ENCODE data around the gene TUBGCP2. TPM values are rescaled to one million over a fixed set of nuclear protein-coding genes. Genes with fewer than 3 reads are reported as not detected.

Gene TUBGCP2
- total and polyA plus RNA-seq, 4 donors, result 35.0 to 81.4 (median 58.1) TPM

GRCh38 chr10:133353202-133353959 is 44.7 kb upstream of the TUBGCP2 start:
- H3K27me3 ChIP-seq (ENCODE audit: control insufficient read depth, insufficient read depth, low read length), result peaks cover 2% of the 10 kb centered on the region
- H3K27ac ChIP-seq (ENCODE audit: low read depth, low read length), result no peak overlapping the region
- peaks cover 19% of the 10 kb centered on the region for H3K36me3 ChIP-seq (ENCODE audit: control insufficient read depth, insufficient read depth, low read length)
- peaks cover 27% of the 10 kb centered on the region for H3K4me1 ChIP-seq (ENCODE audit: control insufficient read depth, insufficient read depth, low read length)
- 84% methylated on average over 14 of the region's 16 CpGs for WGBS (ENCODE audit: insufficient coverage)
- H3K4me3 ChIP-seq (ENCODE audit: low read depth, low read length), result no peak overlapping the region
- no peaks in the 10 kb centered on the region for H3K9me3 ChIP-seq (ENCODE audit: control insufficient read depth, insufficient read depth, low read length)
- no peak for DNase-seq (ENCODE audit: low read depth in 4 of 6, low spot score in 6 of 6)

GRCh38 chr10:133351408-133352318 is 43.0 kb upstream of the TUBGCP2 start:
- peaks cover 19% of the 10 kb centered on the region for H3K36me3 ChIP-seq (ENCODE audit: control insufficient read depth, insufficient read depth, low read length)
- peaks cover 2% of the 10 kb centered on the region for H3K27me3 ChIP-seq (ENCODE audit: control insufficient read depth, insufficient read depth, low read length)
- 67% methylated on average over 24 of the region's 24 CpGs for WGBS (ENCODE audit: insufficient coverage)
- H3K4me1 ChIP-seq (ENCODE audit: control insufficient read depth, insufficient read depth, low read length), result peaks cover 23% of the 10 kb centered on the region
- no peak overlapping the region for H3K4me3 ChIP-seq (ENCODE audit: low read depth, low read length)
- H3K9me3 ChIP-seq (ENCODE audit: control insufficient read depth, insufficient read depth, low read length), result no peaks in the 10 kb centered on the region
- no peak for DNase-seq (ENCODE audit: low read depth in 4 of 6, low spot score in 6 of 6)
- H3K27ac ChIP-seq (ENCODE audit: low read depth, low read length), result no peak overlapping the region

GRCh38 chr10:133350950-133351329 is 42.3 kb upstream of the TUBGCP2 start:
- H3K4me1 ChIP-seq (ENCODE audit: control insufficient read depth, insufficient read depth, low read length), result peaks cover 16% of the 10 kb centered on the region
- no peak overlapping the region for H3K27ac ChIP-seq (ENCODE audit: low read depth, low read length)
- 54% methylated on average over 13 of the region's 13 CpGs for WGBS (ENCODE audit: insufficient coverage)
- DNase-seq (ENCODE audit: low read depth in 4 of 6, low spot score in 6 of 6), result no peak
- H3K36me3 ChIP-seq (ENCODE audit: control insufficient read depth, insufficient read depth, low read length), result peaks cover 19% of the 10 kb centered on the region
- H3K27me3 ChIP-seq (ENCODE audit: control insufficient read depth, insufficient read depth, low read length), result no peaks in the 10 kb centered on the region
- H3K9me3 ChIP-seq (ENCODE audit: control insufficient read depth, insufficient read depth, low read length), result no peaks in the 10 kb centered on the region
- no peak overlapping the region for H3K4me3 ChIP-seq (ENCODE audit: low read depth, low read length)

DNA sequence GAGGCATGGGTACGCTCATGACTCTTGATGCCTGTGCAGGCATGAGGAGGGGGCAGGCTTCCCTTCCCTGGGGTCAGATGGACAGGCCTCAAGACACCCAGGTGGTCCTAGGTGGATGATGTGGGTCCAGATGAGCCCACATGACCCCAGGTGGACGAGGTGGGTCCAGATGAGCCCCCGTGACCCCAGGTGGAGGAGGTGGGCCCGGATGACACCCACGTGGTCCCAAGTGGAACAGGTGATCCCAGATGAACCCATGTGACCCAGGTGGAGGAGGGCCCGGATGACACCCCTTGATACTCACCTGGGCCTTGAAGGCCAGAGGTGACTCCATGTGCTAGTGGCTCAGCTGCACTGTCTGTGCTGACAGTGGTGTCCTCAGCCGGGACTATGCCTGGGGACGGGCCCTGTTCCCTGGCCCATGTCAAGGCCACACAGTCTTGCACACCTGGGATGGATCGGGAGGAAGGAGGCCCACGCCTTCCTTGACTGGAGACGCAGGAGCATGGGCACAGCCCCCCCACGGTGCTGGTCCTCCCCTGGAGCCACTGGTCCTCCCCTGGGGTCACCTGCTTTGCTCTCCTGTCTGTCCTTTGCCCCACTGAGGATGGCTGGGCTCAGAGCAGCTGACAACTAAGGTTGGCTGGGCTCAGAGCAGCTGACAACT is 41.7 kb upstream of the TUBGCP2 start:
- Histone ChIP-seq H3K27me3 (ENCODE audit: control insufficient read depth, insufficient read depth, low read length) (no peaks in the 10 kb centered on the region), H3K27ac (ENCODE audit: low read depth, low read length) (no peak overlapping the region), H3K36me3 (ENCODE audit: control insufficient read depth, insufficient read depth, low read length) (peaks cover 13% of the 10 kb centered on the region), H3K4me3 (ENCODE audit: low read depth, low read length) (no peak overlapping the region), H3K4me1 (ENCODE audit: control insufficient read depth, insufficient read depth, low read length) (peaks cover 11% of the 10 kb centered on the region), H3K9me3 (ENCODE audit: control insufficient read depth, insufficient read depth, low read length) (no peaks in the 10 kb centered on the region)
- WGBS (ENCODE audit: insufficient coverage), result 88% methylated on average over 12 of the region's 12 CpGs
- DNase-seq (ENCODE audit: low read depth in 4 of 6, low spot score in 6 of 6), result no peak

- WGBS (ENCODE audit: insufficient coverage), result 66% methylated on average over 8 of the region's 9 CpGs
Measured at GRCh38 chr10:133349577-133350011, 40.9 kb upstream of the TUBGCP2 start.

DNA sequence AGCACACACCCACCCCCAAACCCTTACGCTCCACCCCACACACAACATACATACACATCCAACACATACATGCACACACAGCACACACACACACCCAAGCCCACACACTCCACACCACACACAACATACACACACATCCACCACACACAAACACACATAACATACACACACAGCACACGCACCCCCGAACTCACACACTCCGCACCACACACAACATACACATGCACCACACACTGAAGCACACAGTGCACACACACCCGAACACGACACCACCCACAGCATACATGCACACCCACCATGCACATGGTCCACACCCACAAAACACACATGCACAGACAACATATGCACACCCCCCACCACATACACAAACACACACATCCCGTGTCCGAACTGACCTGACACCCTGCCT is 40.5 kb upstream of the TUBGCP2 start:
- no peak for DNase-seq (ENCODE audit: low read depth in 4 of 6, low spot score in 6 of 6)
- Histone ChIP-seq H3K27me3 (ENCODE audit: control insufficient read depth, insufficient read depth, low read length) (no peaks in the 10 kb centered on the region), H3K9me3 (ENCODE audit: control insufficient read depth, insufficient read depth, low read length) (no peaks in the 10 kb centered on the region), H3K27ac (ENCODE audit: low read depth, low read length) (no peak overlapping the region), H3K4me3 (ENCODE audit: low read depth, low read length) (no peak overlapping the region), H3K36me3 (ENCODE audit: control insufficient read depth, insufficient read depth, low read length) (peaks cover under 1% of the 10 kb centered on the region), H3K4me1 (ENCODE audit: control insufficient read depth, insufficient read depth, low read length) (peaks cover 5% of the 10 kb centered on the region)
- 89% methylated on average over 8 of the region's 8 CpGs for WGBS (ENCODE audit: insufficient coverage)

More at GRCh38 chr10:133349577-133350011, 40.9 kb upstream of the TUBGCP2 start:
- H3K27ac ChIP-seq (ENCODE audit: low read depth, low read length), result no peak overlapping the region
- H3K9me3 ChIP-seq (ENCODE audit: control insufficient read depth, insufficient read depth, low read length), result no peaks in the 10 kb centered on the region
- H3K27me3 ChIP-seq (ENCODE audit: control insufficient read depth, insufficient read depth, low read length), result no peaks in the 10 kb centered on the region
- peaks cover 5% of the 10 kb centered on the region for H3K4me1 ChIP-seq (ENCODE audit: control insufficient read depth, insufficient read depth, low read length)
- DNase-seq (ENCODE audit: low read depth in 4 of 6, low spot score in 6 of 6), result no peak
- no peak overlapping the region for H3K4me3 ChIP-seq (ENCODE audit: low read depth, low read length)
- H3K36me3 ChIP-seq (ENCODE audit: control insufficient read depth, insufficient read depth, low read length), result peaks cover 5% of the 10 kb centered on the region

DNA sequence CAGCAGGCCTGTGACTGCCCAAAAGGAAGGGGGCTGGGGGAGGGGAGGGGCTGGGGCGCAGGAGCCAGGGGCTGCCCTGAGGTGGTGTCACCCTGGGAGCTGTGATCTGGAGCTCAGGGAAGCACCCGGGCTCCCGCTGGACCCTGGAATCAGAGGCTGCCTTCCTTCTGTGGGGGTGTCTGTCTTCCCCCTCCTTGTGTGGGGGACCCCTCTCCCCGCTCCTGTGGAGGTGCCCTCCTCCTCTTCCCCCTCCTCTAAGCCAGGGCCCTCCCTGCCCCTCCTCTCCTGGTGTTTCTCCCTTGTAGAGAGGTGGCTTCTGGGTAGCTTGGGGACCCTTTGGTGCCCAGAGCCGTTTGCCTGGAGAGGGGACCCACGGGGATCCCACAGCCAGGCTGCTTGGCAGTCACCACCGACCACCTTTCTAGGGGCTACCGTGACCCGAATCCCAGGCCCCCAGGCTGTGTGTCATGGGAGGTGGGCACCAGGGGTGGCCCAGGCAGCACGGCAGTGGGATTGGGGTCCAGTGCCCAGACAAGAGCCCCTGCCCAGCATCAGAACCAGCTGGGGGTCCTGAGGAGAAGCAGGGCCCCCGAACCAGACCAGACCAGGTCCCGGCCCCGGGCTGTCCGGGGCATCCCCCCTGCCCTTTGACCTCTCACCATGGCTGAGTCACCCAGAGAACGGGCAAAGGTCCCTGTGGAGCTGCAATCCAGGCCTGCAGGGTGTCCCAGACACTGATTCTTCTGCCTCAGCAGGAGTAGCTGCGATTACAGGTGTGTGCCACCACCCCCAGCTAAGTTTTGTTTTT is 39.2 kb upstream of the TUBGCP2 start:
- no peaks in the 10 kb centered on the region for H3K27me3 ChIP-seq (ENCODE audit: control insufficient read depth, insufficient read depth, low read length)
- H3K4me3 ChIP-seq (ENCODE audit: low read depth, low read length), result no peak overlapping the region
- no peaks in the 10 kb centered on the region for H3K36me3 ChIP-seq (ENCODE audit: control insufficient read depth, insufficient read depth, low read length)
- H3K27ac ChIP-seq (ENCODE audit: low read depth, low read length), result no peak overlapping the region
- no peaks in the 10 kb centered on the region for H3K9me3 ChIP-seq (ENCODE audit: control insufficient read depth, insufficient read depth, low read length)
- peaks cover 5% of the 10 kb centered on the region for H3K4me1 ChIP-seq (ENCODE audit: control insufficient read depth, insufficient read depth, low read length)
- WGBS (ENCODE audit: insufficient coverage), result 65% methylated on average over 12 of the region's 16 CpGs
- DNase-seq (ENCODE audit: low read depth in 4 of 6, low spot score in 6 of 6), result no peak

GRCh38 chr10:133346413-133346812 is 37.7 kb upstream of the TUBGCP2 start:
- no peaks in the 10 kb centered on the region for H3K36me3 ChIP-seq (ENCODE audit: control insufficient read depth, insufficient read depth, low read length)
- H3K4me1 ChIP-seq (ENCODE audit: control insufficient read depth, insufficient read depth, low read length), result peaks cover 5% of the 10 kb centered on the region
- WGBS (ENCODE audit: insufficient coverage), result 67% methylated on average over 10 of the region's 11 CpGs
- DNase-seq (ENCODE audit: low read depth in 4 of 6, low spot score in 6 of 6), result no peak
- H3K27ac ChIP-seq (ENCODE audit: low read depth, low read length), result no peak overlapping the region
- H3K9me3 ChIP-seq (ENCODE audit: control insufficient read depth, insufficient read depth, low read length), result no peaks in the 10 kb centered on the region
- H3K4me3 ChIP-seq (ENCODE audit: low read depth, low read length), result no peak overlapping the region
- peaks cover 2% of the 10 kb centered on the region for H3K27me3 ChIP-seq (ENCODE audit: control insufficient read depth, insufficient read depth, low read length)

DNA sequence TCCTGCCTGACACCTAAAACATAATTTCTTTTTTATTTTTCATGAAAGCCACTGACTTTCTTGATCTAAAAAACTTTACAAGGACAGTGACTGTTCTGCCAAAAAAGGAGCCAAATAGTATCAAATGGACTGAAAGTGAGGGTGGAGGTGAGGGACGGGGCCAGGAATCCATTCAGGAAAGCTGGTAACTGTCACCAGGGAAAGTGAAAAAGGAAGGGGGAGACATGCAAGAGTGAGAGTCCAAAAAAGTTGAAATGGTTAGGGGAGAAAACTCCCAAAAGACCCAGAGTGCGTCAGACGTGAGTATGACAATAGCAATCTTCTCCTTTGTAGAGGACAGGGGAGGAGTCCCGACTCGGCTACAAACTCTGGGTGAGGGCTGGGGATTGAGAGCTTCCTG is 35.6 kb upstream of the TUBGCP2 start:
- Histone ChIP-seq H3K36me3 (ENCODE audit: control insufficient read depth, insufficient read depth, low read length) (peaks cover 3% of the 10 kb centered on the region), H3K27me3 (ENCODE audit: control insufficient read depth, insufficient read depth, low read length) (peaks cover 2% of the 10 kb centered on the region), H3K4me1 (ENCODE audit: control insufficient read depth, insufficient read depth, low read length) (peaks cover 5% of the 10 kb centered on the region), H3K27ac (ENCODE audit: low read depth, low read length) (no peak overlapping the region), H3K9me3 (ENCODE audit: control insufficient read depth, insufficient read depth, low read length) (no peaks in the 10 kb centered on the region), H3K4me3 (ENCODE audit: low read depth, low read length) (no peak overlapping the region)
- 66% methylated on average over 5 of the region's 5 CpGs for WGBS (ENCODE audit: insufficient coverage)
- DNase-seq (ENCODE audit: low read depth in 4 of 6, low spot score in 6 of 6), result no peak
